ENCODE data around the gene TFDP2. TPM values are rescaled to one million over a fixed set of nuclear protein-coding genes. Genes with fewer than 3 reads are reported as not detected.

Gene TFDP2
- total and polyA plus RNA-seq, 2 experiments from 2014 or later = 150 to 410 TPM

DNA sequence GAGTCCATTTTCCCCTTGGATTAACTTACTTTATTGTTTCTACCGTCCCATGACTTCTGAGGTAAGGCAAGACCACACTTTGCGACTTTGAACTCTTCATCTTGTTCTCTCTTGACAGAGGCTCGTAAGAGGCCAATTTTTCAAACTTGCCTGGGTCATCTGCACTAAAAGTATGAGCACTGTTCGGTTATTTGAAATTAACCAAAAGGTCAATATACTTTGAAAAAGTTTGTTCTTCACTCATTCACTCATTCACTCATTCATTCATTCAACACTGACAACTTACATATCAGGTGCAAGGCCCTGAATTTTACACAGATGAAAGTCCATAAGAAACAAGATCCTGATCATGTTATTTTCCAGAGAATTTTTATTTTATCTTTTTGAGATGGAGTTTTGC lies 215.0 kb downstream of the TFDP2 start (continued):
- TF ChIP-seq, protein P1, sequence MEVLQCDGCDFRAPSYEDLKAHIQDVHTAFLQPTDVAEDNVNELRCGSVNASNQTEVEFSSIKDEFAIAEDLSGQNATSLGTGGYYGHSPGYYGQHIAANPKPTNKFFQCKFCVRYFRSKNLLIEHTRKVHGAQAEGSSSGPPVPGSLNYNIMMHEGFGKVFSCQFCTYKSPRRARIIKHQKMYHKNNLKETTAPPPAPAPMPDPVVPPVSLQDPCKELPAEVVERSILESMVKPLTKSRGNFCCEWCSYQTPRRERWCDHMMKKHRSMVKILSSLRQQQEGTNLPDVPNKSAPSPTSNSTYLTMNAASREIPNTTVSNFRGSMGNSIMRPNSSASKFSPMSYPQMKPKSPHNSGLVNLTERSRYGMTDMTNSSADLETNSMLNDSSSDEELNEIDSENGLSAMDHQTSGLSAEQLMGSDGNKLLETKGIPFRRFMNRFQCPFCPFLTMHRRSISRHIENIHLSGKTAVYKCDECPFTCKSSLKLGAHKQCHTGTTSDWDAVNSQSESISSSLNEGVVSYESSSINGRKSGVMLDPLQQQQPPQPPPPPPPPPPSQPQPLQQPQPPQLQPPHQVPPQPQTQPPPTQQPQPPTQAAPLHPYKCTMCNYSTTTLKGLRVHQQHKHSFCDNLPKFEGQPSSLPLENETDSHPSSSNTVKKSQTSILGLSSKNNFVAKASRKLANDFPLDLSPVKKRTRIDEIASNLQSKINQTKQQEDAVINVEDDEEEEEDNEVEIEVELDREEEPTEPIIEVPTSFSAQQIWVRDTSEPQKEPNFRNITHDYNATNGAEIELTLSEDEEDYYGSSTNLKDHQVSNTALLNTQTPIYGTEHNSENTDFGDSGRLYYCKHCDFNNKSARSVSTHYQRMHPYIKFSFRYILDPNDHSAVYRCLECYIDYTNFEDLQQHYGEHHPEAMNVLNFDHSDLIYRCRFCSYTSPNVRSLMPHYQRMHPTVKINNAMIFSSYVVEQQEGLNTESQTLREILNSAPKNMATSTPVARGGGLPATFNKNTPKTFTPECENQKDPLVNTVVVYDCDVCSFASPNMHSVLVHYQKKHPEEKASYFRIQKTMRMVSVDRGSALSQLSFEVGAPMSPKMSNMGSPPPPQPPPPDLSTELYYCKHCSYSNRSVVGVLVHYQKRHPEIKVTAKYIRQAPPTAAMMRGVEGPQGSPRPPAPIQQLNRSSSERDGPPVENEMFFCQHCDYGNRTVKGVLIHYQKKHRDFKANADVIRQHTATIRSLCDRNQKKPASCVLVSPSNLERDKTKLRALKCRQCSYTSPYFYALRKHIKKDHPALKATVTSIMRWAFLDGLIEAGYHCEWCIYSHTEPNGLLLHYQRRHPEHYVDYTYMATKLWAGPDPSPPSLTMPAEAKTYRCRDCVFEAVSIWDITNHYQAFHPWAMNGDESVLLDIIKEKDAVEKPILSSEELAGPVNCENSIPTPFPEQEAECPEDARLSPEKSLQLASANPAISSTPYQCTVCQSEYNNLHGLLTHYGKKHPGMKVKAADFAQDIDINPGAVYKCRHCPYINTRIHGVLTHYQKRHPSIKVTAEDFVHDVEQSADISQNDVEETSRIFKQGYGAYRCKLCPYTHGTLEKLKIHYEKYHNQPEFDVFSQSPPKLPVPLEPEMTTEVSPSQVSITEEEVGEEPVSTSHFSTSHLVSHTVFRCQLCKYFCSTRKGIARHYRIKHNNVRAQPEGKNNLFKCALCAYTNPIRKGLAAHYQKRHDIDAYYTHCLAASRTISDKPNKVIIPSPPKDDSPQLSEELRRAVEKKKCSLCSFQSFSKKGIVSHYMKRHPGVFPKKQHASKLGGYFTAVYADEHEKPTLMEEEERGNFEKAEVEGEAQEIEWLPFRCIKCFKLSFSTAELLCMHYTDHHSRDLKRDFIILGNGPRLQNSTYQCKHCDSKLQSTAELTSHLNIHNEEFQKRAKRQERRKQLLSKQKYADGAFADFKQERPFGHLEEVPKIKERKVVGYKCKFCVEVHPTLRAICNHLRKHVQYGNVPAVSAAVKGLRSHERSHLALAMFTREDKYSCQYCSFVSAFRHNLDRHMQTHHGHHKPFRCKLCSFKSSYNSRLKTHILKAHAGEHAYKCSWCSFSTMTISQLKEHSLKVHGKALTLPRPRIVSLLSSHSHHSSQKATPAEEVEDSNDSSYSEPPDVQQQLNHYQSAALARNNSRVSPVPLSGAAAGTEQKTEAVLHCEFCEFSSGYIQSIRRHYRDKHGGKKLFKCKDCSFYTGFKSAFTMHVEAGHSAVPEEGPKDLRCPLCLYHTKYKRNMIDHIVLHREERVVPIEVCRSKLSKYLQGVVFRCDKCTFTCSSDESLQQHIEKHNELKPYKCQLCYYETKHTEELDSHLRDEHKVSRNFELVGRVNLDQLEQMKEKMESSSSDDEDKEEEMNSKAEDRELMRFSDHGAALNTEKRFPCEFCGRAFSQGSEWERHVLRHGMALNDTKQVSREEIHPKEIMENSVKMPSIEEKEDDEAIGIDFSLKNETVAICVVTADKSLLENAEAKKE (CRISPR knock-in tag; IDR thresholded peaks at IDR 0.05) = no peak
- TF ChIP-seq ZNF331 (CRISPR knock-in tag; IDR thresholded peaks at IDR 0.05; ENCODE audit: low read depth) (no peak), EZH2 (IDR thresholded peaks at IDR 0.05; ENCODE audit: low read depth, unreplicated experiment) (no peak), EZH2phosphoT487 (IDR thresholded peaks at IDR 0.05; ENCODE audit: unreplicated experiment) (no peak), CREB1 (CRISPR knock-in tag; IDR thresholded peaks at IDR 0.05; ENCODE audit: low read depth) (no peak), POLR2AphosphoS5 (IDR thresholded peaks at IDR 0.05; ENCODE audit: low read depth) (no peak)
- TF ChIP-seq, protein P2, sequence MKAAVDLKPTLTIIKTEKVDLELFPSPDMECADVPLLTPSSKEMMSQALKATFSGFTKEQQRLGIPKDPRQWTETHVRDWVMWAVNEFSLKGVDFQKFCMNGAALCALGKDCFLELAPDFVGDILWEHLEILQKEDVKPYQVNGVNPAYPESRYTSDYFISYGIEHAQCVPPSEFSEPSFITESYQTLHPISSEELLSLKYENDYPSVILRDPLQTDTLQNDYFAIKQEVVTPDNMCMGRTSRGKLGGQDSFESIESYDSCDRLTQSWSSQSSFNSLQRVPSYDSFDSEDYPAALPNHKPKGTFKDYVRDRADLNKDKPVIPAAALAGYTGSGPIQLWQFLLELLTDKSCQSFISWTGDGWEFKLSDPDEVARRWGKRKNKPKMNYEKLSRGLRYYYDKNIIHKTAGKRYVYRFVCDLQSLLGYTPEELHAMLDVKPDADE (IDR thresholded peaks at IDR 0.05) = no peak

Measured in GM23338 (cell line).